HG03066 (cell line): Measurements from ENCODE around the gene COL5A1.

Source experiments
- ATAC-seq: cut with Tn5 transposase; IDR thresholded peaks from one replicate; pipeline ENCODE4 v1.9.1; 2021; ENCODE audit warnings: low read depth; ENCODE audit not compliant: unreplicated experiment

COL5A1 gene

GRCh38 chr9:134641173-134641989 lies at the start of gene COL5A1:
COL5A1 (plus strand) TSS chr9:134641803; CDS start chr9:134642188, 385 bp downstream.
- no peak for ATAC-seq

- ATAC-seq = no peak
These were observed 49.4 kb upstream of the COL5A1 start for GRCh38 chr9:134592018-134592818.

- ATAC-seq = no peak
These were observed 48.8 kb upstream of the COL5A1 start for GRCh38 chr9:134592819-134593200.

GRCh38 chr9:134593286-134594077 lies 48.1 kb upstream of the COL5A1 start:
- no peak for ATAC-seq

- ATAC-seq = no peak
These were observed 47.3 kb upstream of the COL5A1 start for GRCh38 chr9:134594078-134594941.

- ATAC-seq = no peak
These were observed 46.6 kb upstream of the COL5A1 start for GRCh38 chr9:134595014-134595413.

- ATAC-seq = no peak
These were observed 44.3 kb upstream of the COL5A1 start for GRCh38 chr9:134597041-134597913.

GRCh38 chr9:134597957-134598883 lies 43.4 kb upstream of the COL5A1 start:
- ATAC-seq = no peak

- ATAC-seq = no peak
These were observed 42.7 kb upstream of the COL5A1 start for GRCh38 chr9:134598884-134599245.

- no peak for ATAC-seq
These were observed 41.2 kb upstream of the COL5A1 start for GRCh38 chr9:134600371-134600770.

GRCh38 chr9:134600836-134601638 lies 40.6 kb upstream of the COL5A1 start:
- ATAC-seq = no peak

GRCh38 chr9:134601764-134602163 lies 39.8 kb upstream of the COL5A1 start:
- no peak for ATAC-seq

- no peak for ATAC-seq
These were observed 38.8 kb upstream of the COL5A1 start for GRCh38 chr9:134602547-134603362.

GRCh38 chr9:134604834-134605233 lies 36.8 kb upstream of the COL5A1 start:
- no peak for ATAC-seq

GRCh38 chr9:134605351-134605965 lies 36.1 kb upstream of the COL5A1 start:
- no peak for ATAC-seq

GRCh38 chr9:134605966-134606357 lies 35.6 kb upstream of the COL5A1 start:
- no peak for ATAC-seq
